Activated T-cell treated with anti-CD3 and anti-CD28 coated beads, Interleukin-2, amount 50 U/mL, for 48 hours (primary cell): ENCODE measurements around the gene MRPL12.
A peak's percentile ranks its signal among the peaks of the same experiment; 100 is the strongest.
"Not testable (repeated sequence)": the region's sequence is repeated elsewhere in the genome, so short reads cannot be mapped to it uniquely, and the experiment has no call there.

Experiments
- DNase-seq, 2 experiments: peaks; one replicate each; pipeline ENCODE4 v3.0.0-alpha.2; 2020

Gene MRPL12

GRCh38 chr17:81717766-81718089, 14.6 kb downstream of the MRPL12 start:
- no peak for DNase-seq

- no peak for DNase-seq
Measured at GRCh38 chr17:81719410-81720266, 16.5 kb downstream of the MRPL12 start.

GRCh38 chr17:81720267-81721071, 17.3 kb downstream of the MRPL12 start:
- DNase-seq = no peak

GRCh38 chr17:81722184-81723120, 19.3 kb downstream of the MRPL12 start:
- DNase-seq = no peak

- DNase-seq = no peak
Measured at GRCh38 chr17:81723651-81724209, 20.6 kb downstream of the MRPL12 start.

GRCh38 chr17:81725439-81725838, 22.3 kb downstream of the MRPL12 start:
- DNase-seq = no peak

- no peak for DNase-seq
Measured at GRCh38 chr17:81726004-81726403, 22.8 kb downstream of the MRPL12 start.

GRCh38 chr17:81727324-81728031, 24.3 kb downstream of the MRPL12 start:
- DNase-seq = no peak

GRCh38 chr17:81733507-81734404, 30.6 kb downstream of the MRPL12 start:
- peak; percentile 82 to 88 for DNase-seq

- DNase-seq = no peak
Measured at GRCh38 chr17:81734405-81735263, 31.5 kb downstream of the MRPL12 start.

GRCh38 chr17:81735264-81736102, 32.3 kb downstream of the MRPL12 start:
- no peak for DNase-seq

GRCh38 chr17:81737947-81738800, 35.0 kb downstream of the MRPL12 start:
- DNase-seq = no peak

GRCh38 chr17:81738801-81739393, 35.7 kb downstream of the MRPL12 start:
- DNase-seq = no peak

GRCh38 chr17:81739593-81739992, 36.4 kb downstream of the MRPL12 start:
- DNase-seq = not testable (repeated sequence)

- DNase-seq = no peak
Measured at GRCh38 chr17:81740395-81740961, 37.3 kb downstream of the MRPL12 start.

- DNase-seq = no peak
Measured at GRCh38 chr17:81741049-81741593, 38.0 kb downstream of the MRPL12 start.
